COLO668 (cell line): Measurements from ENCODE around the gene RBP3.
"Not testable (repeated sequence)": the region's sequence is repeated elsewhere in the genome, so short reads cannot be mapped to it uniquely, and the experiment has no call there.

Source experiments
- DNase-seq: peaks from one replicate; lab custom pipeline; 2025; ENCODE audit not compliant: unreplicated experiment; lab: John Stamatoyannopoulos, UW

The RBP3 gene

GRCh38 chr10:47371629-47372485, 23.7 kb downstream of the RBP3 start:
- DNase-seq = no peak

- DNase-seq = no peak
Measured at GRCh38 chr10:47372726-47373125, 24.6 kb downstream of the RBP3 start.

DNA sequence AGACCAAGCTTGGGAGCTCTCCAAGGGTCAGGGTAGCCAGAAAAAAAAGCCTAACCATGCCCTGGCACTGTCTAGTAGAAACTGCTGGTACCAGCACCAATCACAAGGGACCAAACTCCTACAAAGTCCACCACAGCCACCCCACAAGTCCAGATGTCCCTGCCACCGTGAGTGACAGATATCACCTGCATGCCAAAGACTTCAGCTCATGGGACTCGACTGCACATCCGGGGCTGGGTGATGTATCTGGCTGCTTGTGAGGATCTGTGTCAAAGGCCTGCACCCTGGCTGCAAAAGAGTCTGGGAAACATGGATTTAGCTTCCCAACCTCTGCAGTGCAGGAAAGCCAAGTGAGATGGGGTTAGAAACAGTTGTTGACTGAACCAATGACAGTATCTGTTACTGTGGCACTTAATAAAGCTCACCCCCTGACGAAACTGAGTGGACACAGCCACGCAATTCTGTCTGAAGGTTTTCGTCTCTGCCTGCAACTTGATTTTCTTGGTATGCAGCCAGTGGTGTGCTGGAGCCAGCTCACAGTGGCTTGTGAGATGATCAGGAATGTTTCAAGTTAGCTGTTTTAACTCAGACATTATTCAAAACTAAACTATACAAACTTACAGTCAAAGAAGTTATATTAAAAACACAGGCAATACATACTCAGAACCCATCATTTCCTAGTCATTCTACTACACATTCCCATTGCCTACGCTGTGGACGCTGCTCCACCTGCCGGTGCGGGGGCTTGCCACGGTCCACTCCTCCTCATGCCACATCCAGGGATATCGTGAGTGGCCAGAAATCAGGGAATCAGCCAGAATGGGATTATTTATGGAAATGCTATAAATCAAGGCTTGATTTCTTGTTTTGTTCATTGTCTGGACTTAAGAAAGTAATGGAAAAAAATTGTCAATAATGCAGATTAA, 26.7 kb downstream of the RBP3 start:
- DNase-seq = no peak

DNA sequence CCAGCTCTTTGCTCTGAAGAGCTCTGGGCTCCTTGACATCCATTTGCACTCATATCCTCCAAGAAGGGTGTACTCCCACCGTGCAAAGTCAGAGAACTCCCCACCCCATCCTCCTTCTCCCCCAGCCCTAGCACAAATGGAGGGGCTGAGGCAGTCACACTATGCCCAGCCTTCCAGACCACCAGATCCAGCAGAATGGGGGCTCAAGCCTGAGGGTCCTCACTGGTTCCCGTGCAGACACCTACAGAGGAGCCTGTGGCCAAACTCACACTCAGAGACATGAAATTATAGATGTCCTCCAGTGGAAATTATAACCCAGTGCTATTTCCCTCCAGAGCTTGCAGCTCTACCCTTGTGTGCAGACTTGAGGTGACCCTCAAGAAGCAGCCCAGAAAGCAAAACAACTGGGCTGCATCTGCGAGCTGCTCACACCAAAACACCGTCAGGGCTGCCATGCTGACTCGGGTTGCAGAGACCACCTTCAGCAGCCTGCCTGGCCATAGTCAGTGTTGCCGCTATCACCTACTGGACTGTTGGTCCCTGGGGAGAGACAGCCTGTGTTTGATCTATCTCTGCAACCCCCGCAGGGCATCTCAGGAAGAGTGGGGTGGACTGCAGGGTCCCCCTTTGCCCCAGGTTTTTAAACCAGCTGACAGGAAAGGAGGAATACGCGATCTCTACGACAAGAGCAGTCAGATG, 28.5 kb downstream of the RBP3 start:
- no peak for DNase-seq

DNA sequence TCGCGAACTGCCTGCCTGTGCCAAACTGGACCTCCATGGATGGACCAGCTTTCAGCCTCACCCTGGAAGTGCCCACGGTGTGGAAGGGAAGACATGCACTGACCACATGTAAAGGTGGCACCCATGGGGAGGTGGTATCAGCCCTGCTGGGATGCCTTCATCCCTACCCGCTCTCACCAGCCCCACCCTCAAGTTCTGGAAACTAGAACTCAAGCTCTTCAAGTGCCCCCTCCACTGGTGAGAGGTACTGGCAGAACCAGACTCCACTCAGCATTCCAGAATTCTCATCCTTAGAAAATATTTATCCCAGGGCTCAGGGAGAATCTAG, 30.0 kb downstream of the RBP3 start:
- DNase-seq = no peak

- no peak for DNase-seq
Measured at GRCh38 chr10:47378606-47379444, 30.7 kb downstream of the RBP3 start.

- DNase-seq = no peak
Measured at GRCh38 chr10:47379445-47379785, 31.3 kb downstream of the RBP3 start.

GRCh38 chr10:47379901-47380300, 31.7 kb downstream of the RBP3 start:
- DNase-seq = no peak

DNA sequence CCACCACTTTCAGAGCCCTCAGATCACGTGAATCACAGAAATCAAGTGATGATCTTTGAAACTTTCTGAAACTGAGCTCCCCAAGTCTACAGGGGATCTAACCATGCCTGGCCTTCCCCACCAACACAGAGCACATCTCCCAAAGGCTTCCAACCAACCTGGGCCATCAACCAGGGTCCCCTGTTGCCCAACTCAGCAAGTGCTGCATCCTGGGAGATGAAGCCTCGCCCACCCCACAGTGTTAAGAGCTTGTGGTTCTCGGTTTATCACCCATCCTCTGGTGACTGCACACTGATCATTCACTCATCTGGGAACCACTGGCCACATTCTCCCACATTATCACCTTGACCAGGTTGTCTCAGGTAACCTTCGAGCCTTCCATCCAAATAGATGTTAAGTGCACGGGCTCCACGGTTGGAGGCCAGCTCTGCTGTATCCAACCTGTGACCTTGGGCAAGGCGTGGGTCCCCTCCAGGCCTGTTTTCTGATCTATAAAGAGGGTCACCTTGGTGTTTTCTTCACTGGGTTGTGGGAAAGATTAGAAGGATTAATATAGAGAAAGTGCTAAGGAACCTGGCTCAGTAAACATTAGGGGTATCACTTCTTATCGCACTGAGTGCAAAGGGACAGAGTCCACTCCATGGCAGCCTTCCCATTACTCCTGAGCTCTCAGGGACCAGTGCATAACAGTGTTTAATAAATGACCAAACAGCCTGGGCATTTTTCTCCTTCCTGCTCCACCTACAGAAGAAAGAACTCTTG, 32.4 kb downstream of the RBP3 start:
- no peak for DNase-seq

GRCh38 chr10:47381103-47381395, 32.9 kb downstream of the RBP3 start:
- DNase-seq = no peak

DNA sequence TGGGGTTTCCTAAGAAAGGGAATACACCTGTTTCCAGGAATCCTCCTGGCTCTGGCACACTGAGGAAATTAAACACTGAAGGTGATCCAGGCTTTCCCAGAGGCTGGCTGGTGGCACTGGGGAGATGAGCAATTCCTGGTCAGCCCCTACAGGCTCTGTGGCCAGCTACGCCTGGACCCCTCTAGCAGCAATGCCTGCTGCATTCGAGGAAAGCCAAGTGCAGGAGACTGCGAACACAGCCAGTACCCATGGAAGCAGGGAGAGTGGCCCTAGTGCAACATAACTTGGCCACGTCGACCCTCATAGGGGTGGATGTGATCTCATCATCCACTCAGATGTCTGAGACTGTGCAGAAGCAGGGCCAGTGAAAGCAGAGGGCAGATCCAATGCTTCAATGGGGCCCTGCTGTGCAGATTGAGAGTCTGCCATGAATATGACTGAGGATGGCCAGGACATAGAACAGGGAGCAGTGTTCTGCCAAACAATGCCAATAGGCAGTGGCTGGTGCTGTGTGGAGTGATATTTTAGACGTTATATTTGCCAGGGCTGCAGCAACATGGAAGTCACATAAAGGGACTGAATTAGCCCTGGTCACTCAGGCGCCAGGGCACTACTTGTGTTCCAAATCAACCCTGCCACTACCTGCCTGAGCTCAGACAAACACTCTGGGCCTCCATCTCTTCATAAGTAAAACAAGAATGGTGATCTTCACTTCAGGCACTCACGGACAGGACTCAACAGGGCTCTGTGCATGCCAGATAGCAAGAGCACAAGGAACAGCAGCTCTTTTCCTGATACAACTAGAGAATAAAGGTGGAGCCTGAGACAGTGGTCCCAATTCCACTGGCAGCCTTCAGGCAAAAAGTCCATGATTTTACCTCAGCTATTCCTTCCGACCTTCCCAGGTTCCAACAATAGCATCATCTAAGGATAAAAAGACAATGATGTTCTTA, 33.5 kb downstream of the RBP3 start:
- no peak for DNase-seq

- DNase-seq = peak; percentile 80
Measured at GRCh38 chr10:47383261-47384147, 35.3 kb downstream of the RBP3 start.

GRCh38 chr10:47384148-47384921, 36.2 kb downstream of the RBP3 start, which contains the start of gene ZNF488:
Gene ZNF488, minus strand, starts transcription at chr10:47384293. Its CDS starts 15,464 bp downstream, at chr10:47368829.
- DNase-seq = peak; percentile 86

DNA sequence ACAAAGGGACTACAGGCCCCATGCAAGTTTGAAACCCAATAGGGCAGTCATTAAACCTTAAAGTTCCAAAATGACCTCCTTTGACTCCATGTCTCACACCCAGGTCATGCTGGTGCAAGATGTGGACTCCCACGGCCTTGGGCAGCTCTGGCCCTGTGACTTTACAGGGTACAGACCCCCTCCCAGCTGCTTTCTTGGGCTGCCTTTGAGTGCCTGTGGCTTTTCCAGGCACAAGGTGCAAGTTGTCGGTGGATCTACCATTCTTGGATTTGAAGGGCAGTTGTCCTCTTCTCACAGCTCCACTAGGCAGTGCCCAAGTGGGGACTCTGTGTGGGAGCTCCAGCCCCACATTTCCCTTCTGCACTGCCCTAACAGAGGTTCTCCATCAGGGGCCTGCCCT, 37.9 kb downstream of the RBP3 start:
- DNase-seq = not testable (repeated sequence)

DNA sequence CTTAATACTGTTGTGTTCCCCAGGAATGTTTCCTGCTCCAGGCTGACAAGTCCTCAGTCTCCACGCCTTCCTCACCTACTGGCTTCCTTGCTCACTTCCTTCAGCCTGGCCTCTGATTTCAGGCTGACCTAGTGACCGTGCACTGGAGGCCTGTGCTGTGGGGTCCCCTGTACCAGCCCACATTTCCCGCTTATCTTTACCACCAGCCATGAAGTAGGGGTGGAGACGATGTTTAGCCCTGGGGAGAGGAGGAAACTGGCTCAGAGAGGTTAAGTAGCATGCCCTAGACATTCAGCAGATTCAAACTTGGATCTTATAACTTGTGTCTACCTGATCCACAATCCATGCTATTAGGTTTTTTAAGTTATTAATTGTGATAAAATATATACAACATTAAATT, 40.7 kb downstream of the RBP3 start:
- no peak for DNase-seq

DNA sequence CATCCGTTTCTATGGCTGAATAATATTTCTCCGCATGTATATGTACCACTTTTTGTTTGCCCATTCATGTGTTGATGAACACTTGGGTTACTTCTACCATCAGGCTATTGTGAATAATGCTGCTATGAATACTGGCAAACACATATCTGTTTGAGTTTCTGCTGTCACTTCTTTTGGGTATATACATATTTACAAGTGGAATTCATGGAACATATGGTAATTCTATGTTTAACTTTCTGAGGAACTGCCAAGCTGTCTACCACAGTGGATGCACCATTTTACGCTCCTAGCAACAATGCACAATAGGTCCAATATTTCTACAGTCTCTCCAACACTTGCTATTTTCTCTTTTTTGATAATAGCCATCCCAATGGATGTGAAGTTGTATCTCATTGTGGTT, 41.5 kb downstream of the RBP3 start:
- DNase-seq = no peak

- DNase-seq = no peak
Measured at GRCh38 chr10:47396311-47396717, 48.2 kb downstream of the RBP3 start.
